ENCODE data around the gene FHAD1.

- TF ChIP-seq CTCF (IDR thresholded peaks at IDR 0.05; ENCODE audit: low read length), result no peak
- TF ChIP-seq EZH2phosphoT487 (IDR thresholded peaks at IDR 0.05; ENCODE audit: low read length), result no peak
- no peak for TF ChIP-seq EZH2 (optimal IDR thresholded peaks at IDR 0.05; ENCODE audit: low read depth, low read length)
Measured at GRCh38 chr1:15303935-15304334, 56.9 kb downstream of the FHAD1 start.

Measured in MM.1S (cell line).